ENCODE results near the gene PKD2.

PKD2 gene

GRCh38 chr4:87966095-87966496 lies 41.3 kb upstream of the PKD2 start:
- no peak overlapping the region for H3K9ac ChIP-seq
- H3K79me2 ChIP-seq (ENCODE audit: insufficient read depth, low read depth) = no peaks in the 10 kb centered on the region
- no peak for TF ChIP-seq CTCF (conservative IDR thresholded peaks at IDR 0.05; ENCODE audit: low read depth, low read length)
- H4K20me1 ChIP-seq (ENCODE audit: insufficient read depth) = no peaks in the 10 kb centered on the region
- no peak overlapping the region for H3K4me3 ChIP-seq (IDR thresholded peaks at IDR 0.05; ENCODE audit: insufficient read depth, low read depth, low read length)
- H3K36me3 ChIP-seq (ENCODE audit: insufficient read depth) = no peaks in the 10 kb centered on the region
- no peaks in the 10 kb centered on the region for H3K27me3 ChIP-seq (ENCODE audit: insufficient read depth, low read depth)
- no peak overlapping the region for H3K27ac ChIP-seq
- H2AFZ ChIP-seq (ENCODE audit: low read depth) = no peak overlapping the region
- no peaks in the 10 kb centered on the region for H3K4me1 ChIP-seq (ENCODE audit: low read depth, poor library complexity, severe bottlenecking)
- H3K4me2 ChIP-seq = no peak overlapping the region

- Histone ChIP-seq H3K4me3 (IDR thresholded peaks at IDR 0.05; ENCODE audit: insufficient read depth, low read depth, low read length) (no peak overlapping the region), H3K27ac (no peak overlapping the region), H3K4me2 (no peak overlapping the region), H3K79me2 (ENCODE audit: insufficient read depth, low read depth) (no peaks in the 10 kb centered on the region), H4K20me1 (ENCODE audit: insufficient read depth) (no peaks in the 10 kb centered on the region), H2AFZ (ENCODE audit: low read depth) (no peak overlapping the region), H3K4me1 (ENCODE audit: low read depth, poor library complexity, severe bottlenecking) (no peaks in the 10 kb centered on the region), H3K27me3 (ENCODE audit: insufficient read depth, low read depth) (no peaks in the 10 kb centered on the region), H3K9ac (no peak overlapping the region), H3K36me3 (ENCODE audit: insufficient read depth) (no peaks in the 10 kb centered on the region)
- TF ChIP-seq CTCF (conservative IDR thresholded peaks at IDR 0.05; ENCODE audit: low read depth, low read length) = no peak
These were observed 40.2 kb upstream of the PKD2 start for GRCh38 chr4:87967193-87967592.

GRCh38 chr4:87970121-87970520 lies 37.3 kb upstream of the PKD2 start:
- H3K4me2 ChIP-seq = no peak overlapping the region
- H3K9ac ChIP-seq = no peak overlapping the region
- no peaks in the 10 kb centered on the region for H3K79me2 ChIP-seq (ENCODE audit: insufficient read depth, low read depth)
- H2AFZ ChIP-seq (ENCODE audit: low read depth) = no peak overlapping the region
- H3K4me3 ChIP-seq (IDR thresholded peaks at IDR 0.05; ENCODE audit: insufficient read depth, low read depth, low read length) = no peak overlapping the region
- no peaks in the 10 kb centered on the region for H3K36me3 ChIP-seq (ENCODE audit: insufficient read depth)
- TF ChIP-seq CTCF (conservative IDR thresholded peaks at IDR 0.05; ENCODE audit: low read depth, low read length) = no peak
- no peaks in the 10 kb centered on the region for H3K27me3 ChIP-seq (ENCODE audit: insufficient read depth, low read depth)
- H4K20me1 ChIP-seq (ENCODE audit: insufficient read depth) = no peaks in the 10 kb centered on the region
- no peak overlapping the region for H3K27ac ChIP-seq
- H3K4me1 ChIP-seq (ENCODE audit: low read depth, poor library complexity, severe bottlenecking) = peaks cover under 1% of the 10 kb centered on the region

GRCh38 chr4:87971866-87972265 lies 35.6 kb upstream of the PKD2 start:
- no peaks in the 10 kb centered on the region for H4K20me1 ChIP-seq (ENCODE audit: insufficient read depth)
- no peak overlapping the region for H3K4me3 ChIP-seq (IDR thresholded peaks at IDR 0.05; ENCODE audit: insufficient read depth, low read depth, low read length)
- no peak overlapping the region for H3K9ac ChIP-seq
- H3K27ac ChIP-seq = no peak overlapping the region
- TF ChIP-seq CTCF (conservative IDR thresholded peaks at IDR 0.05; ENCODE audit: low read depth, low read length) = no peak
- H3K27me3 ChIP-seq (ENCODE audit: insufficient read depth, low read depth) = no peaks in the 10 kb centered on the region
- H2AFZ ChIP-seq (ENCODE audit: low read depth) = no peak overlapping the region
- no peaks in the 10 kb centered on the region for H3K36me3 ChIP-seq (ENCODE audit: insufficient read depth)
- no peaks in the 10 kb centered on the region for H3K79me2 ChIP-seq (ENCODE audit: insufficient read depth, low read depth)
- peaks cover 10% of the 10 kb centered on the region for H3K4me1 ChIP-seq (ENCODE audit: low read depth, poor library complexity, severe bottlenecking)
- no peak overlapping the region for H3K4me2 ChIP-seq
